Peyer's patch (tissue), 4 donors: ENCODE data around the gene STK24. TPM values are rescaled to one million over a fixed set of nuclear protein-coding genes. Genes with fewer than 3 reads are reported as not detected.

Experiments used
- DNase-seq, 3 donors: peaks; one replicate each; pipeline ENCODE4 v3.0.0-alpha.2; 2017 to 2019
- H3K27ac ChIP-seq, 4 donors: fragments of 200-600 bp; sonication (generic); one replicate each; pipeline ENCODE4 v1.5.1; 2016 to 2019
- H3K27me3 ChIP-seq, 2 donors: fragments of 200-600 bp; sonication (generic); one replicate each; pipeline ENCODE4 v1.5.1; 2019
- H3K36me3 ChIP-seq, 3 donors: fragments of 200-600 bp; sonication (generic); one replicate each; pipeline ENCODE4 v1.5.1; 2016 to 2019
- H3K4me1 ChIP-seq, 4 donors: fragments of 200-600 bp; sonication (generic); one replicate each; pipeline ENCODE4 v1.5.1; 2016 to 2019
- H3K4me3 ChIP-seq, 4 donors: fragments of 200-600 bp; sonication (generic); 1 replicate in 3 of 4; 2 replicates in 1 of 4; pipeline ENCODE4 v1.5.1; 2016 to 2019; ENCODE audit warnings: mild to moderate bottlenecking in 1 of 4
- H3K9me3 ChIP-seq, 4 donors: fragments of 200-600 bp; sonication (generic); one replicate each; pipeline ENCODE4 v1.5.1; 2016 to 2019; ENCODE audit warnings: mild to moderate bottlenecking in 1 of 4
- CTCF ChIP-seq, 6 experiments: fragments of 450-650 bp in 4 of 6; fragments of 200-600 bp in 2 of 6; sonication (generic) in 1 of 6; IDR thresholded peaks; one replicate each; pipeline ENCODE4 v1.5.1; 2017 to 2019; ENCODE audit warnings: antibody characterized with exemption in 6 of 6, mild to moderate bottlenecking in 3 of 6, moderate library complexity in 1 of 6
- POLR2A ChIP-seq, 2 donors: fragments of 450-650 bp; IDR thresholded peaks; one replicate each; pipeline ENCODE4 v1.5.1; 2017; ENCODE audit warnings: antibody characterized with exemption in 2 of 2, mild to moderate bottlenecking in 2 of 2, moderate library complexity in 2 of 2
- total RNA-seq, 4 donors: library from RNA; depleted of rRNA; stranded (reverse); fragments of >200 nt; gene quantifications; one replicate each; pipeline ENCODE4 v1.1.0, GENCODE V29; 2016

The STK24 gene
- total RNA-seq, 4 donors from 2014 or later, result 84.2 to 137 (median 119) TPM

- DNase-seq, result peak in 1 of 3 donors; percentile 41
- H3K36me3 ChIP-seq, result peaks cover 0 to 71% (median 0%) of the 10 kb centered on the region in 3 donors
- H3K4me3 ChIP-seq, result no peak overlapping the region
- peaks cover 0 to 15% (median 0%) of the 10 kb centered on the region in 4 donors for H3K4me1 ChIP-seq
- no peaks in the 10 kb centered on the region for H3K9me3 ChIP-seq
- no peak overlapping the region for H3K27ac ChIP-seq
- no peaks in the 10 kb centered on the region for H3K27me3 ChIP-seq
- no peak for TF ChIP-seq CTCF (IDR thresholded peaks at IDR 0.05)
- TF ChIP-seq POLR2A (IDR thresholded peaks at IDR 0.05), result no peak
Observed at GRCh38 chr13:98468929-98469328, 108.0 kb downstream of the STK24 start.

- Histone ChIP-seq H3K36me3 (peaks cover 0 to 71% (median 0%) of the 10 kb centered on the region in 3 donors), H3K27ac (peak overlapping the region in 1 of 4 donors; percentile 53), H3K9me3 (no peaks in the 10 kb centered on the region), H3K27me3 (no peaks in the 10 kb centered on the region), H3K4me3 (no peak overlapping the region), H3K4me1 (peaks cover 0 to 15% (median 0%) of the 10 kb centered on the region in 4 donors)
- TF ChIP-seq POLR2A (IDR thresholded peaks at IDR 0.05), result no peak
- peak in 2 of 6 experiments; percentile 6 to 7 for TF ChIP-seq CTCF (IDR thresholded peaks at IDR 0.05)
- DNase-seq, result peak in 1 of 3 donors; percentile 39
Observed at GRCh38 chr13:98468361-98468760, 108.5 kb downstream of the STK24 start.

- peak in 1 of 3 donors; percentile 34 for DNase-seq
- TF ChIP-seq CTCF (IDR thresholded peaks at IDR 0.05), result no peak
- no peaks in the 10 kb centered on the region for H3K27me3 ChIP-seq
- H3K9me3 ChIP-seq, result no peaks in the 10 kb centered on the region
- H3K4me3 ChIP-seq, result no peak overlapping the region
- H3K36me3 ChIP-seq, result peaks cover 0 to 78% (median 0%) of the 10 kb centered on the region in 3 donors
- peaks cover 0 to 15% (median 0%) of the 10 kb centered on the region in 4 donors for H3K4me1 ChIP-seq
- peak overlapping the region in 2 of 4 donors; percentile 8 to 53 for H3K27ac ChIP-seq
Observed at GRCh38 chr13:98467263-98467985, 109.5 kb downstream of the STK24 start.

GRCh38 chr13:98466634-98467236, 110.2 kb downstream of the STK24 start:
- Histone ChIP-seq H3K27ac (peak overlapping the region in 2 of 4 donors; percentile 8 to 53), H3K4me1 (peaks cover 0 to 15% (median 0%) of the 10 kb centered on the region in 4 donors), H3K36me3 (peaks cover 0 to 78% (median 0%) of the 10 kb centered on the region in 3 donors), H3K4me3 (no peak overlapping the region), H3K27me3 (no peaks in the 10 kb centered on the region), H3K9me3 (no peaks in the 10 kb centered on the region)
- peak in 2 of 3 donors; percentile 46 to 56 for DNase-seq
- TF ChIP-seq POLR2A (IDR thresholded peaks at IDR 0.05), result no peak
- peak in 4 of 6 experiments; percentile 46 to 54 (median 48) for TF ChIP-seq CTCF (IDR thresholded peaks at IDR 0.05)

- Histone ChIP-seq H3K27me3 (no peaks in the 10 kb centered on the region), H3K36me3 (peaks cover 0 to 91% (median 0%) of the 10 kb centered on the region in 3 donors), H3K27ac (no peak overlapping the region), H3K4me3 (no peak overlapping the region), H3K4me1 (peaks cover 0 to 15% (median 0%) of the 10 kb centered on the region in 4 donors), H3K9me3 (no peaks in the 10 kb centered on the region)
- TF ChIP-seq CTCF (IDR thresholded peaks at IDR 0.05), result no peak
- TF ChIP-seq POLR2A (IDR thresholded peaks at IDR 0.05), result no peak
- no peak for DNase-seq
Observed at GRCh38 chr13:98462946-98463345, 114.0 kb downstream of the STK24 start.
